ENCODE data around the gene ARSK.

- TF ChIP-seq, protein P1, sequence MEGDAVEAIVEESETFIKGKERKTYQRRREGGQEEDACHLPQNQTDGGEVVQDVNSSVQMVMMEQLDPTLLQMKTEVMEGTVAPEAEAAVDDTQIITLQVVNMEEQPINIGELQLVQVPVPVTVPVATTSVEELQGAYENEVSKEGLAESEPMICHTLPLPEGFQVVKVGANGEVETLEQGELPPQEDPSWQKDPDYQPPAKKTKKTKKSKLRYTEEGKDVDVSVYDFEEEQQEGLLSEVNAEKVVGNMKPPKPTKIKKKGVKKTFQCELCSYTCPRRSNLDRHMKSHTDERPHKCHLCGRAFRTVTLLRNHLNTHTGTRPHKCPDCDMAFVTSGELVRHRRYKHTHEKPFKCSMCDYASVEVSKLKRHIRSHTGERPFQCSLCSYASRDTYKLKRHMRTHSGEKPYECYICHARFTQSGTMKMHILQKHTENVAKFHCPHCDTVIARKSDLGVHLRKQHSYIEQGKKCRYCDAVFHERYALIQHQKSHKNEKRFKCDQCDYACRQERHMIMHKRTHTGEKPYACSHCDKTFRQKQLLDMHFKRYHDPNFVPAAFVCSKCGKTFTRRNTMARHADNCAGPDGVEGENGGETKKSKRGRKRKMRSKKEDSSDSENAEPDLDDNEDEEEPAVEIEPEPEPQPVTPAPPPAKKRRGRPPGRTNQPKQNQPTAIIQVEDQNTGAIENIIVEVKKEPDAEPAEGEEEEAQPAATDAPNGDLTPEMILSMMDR (IDR thresholded peaks at IDR 0.05) = no peak
- no peak for TF ChIP-seq POLR2A (IDR thresholded peaks at IDR 0.05)
Measured at GRCh38 chr5:95508550-95508949, 46.4 kb upstream of the ARSK start.
